NCI-H2227 treated with DMSO at 0.1 percent for 48 hours (cell line): ENCODE data around the gene MSMO1.
"Not testable (repeated sequence)": the region's sequence is repeated elsewhere in the genome, so short reads cannot be mapped to it uniquely, and the experiment has no call there.

Experiments
- DNase-seq: peaks from one replicate; lab custom pipeline; 2025; lab: John Stamatoyannopoulos, UW

The MSMO1 gene

GRCh38 chr4:165327211-165328100 lies at the start of gene MSMO1:
MSMO1 (plus strand) TSS chr4:165327669; CDS start chr4:165333371, 5,702 bp downstream.
- DNase-seq: peak; percentile 94

DNA sequence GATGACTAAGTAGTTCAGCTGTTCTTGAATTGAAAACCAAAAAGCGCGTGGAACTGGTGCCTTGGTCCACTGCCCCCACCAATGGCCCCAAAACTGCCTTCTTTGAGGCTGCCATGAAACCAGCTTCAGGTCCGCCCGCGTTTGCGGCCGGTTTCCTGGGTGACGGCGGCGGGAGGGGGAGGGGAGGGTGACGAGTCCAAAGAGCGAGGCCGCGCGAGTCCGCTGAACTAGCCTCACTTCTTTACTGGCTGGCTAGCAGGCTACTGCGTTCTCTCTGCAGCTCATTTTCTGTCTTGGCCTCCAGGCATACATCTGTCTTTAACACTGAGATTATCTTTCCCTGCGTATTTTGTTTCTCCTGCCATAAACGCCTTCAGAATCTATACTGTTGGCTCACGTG lies 47.9 kb upstream of the MSMO1 start:
- not testable (repeated sequence) for DNase-seq

GRCh38 chr4:165284697-165285096 lies 42.8 kb upstream of the MSMO1 start:
- not testable (repeated sequence) for DNase-seq

GRCh38 chr4:165286619-165287340 lies 40.7 kb upstream of the MSMO1 start:
- DNase-seq: not testable (repeated sequence)

GRCh38 chr4:165288226-165288625 lies 39.2 kb upstream of the MSMO1 start:
- peak; percentile 49 for DNase-seq

DNA sequence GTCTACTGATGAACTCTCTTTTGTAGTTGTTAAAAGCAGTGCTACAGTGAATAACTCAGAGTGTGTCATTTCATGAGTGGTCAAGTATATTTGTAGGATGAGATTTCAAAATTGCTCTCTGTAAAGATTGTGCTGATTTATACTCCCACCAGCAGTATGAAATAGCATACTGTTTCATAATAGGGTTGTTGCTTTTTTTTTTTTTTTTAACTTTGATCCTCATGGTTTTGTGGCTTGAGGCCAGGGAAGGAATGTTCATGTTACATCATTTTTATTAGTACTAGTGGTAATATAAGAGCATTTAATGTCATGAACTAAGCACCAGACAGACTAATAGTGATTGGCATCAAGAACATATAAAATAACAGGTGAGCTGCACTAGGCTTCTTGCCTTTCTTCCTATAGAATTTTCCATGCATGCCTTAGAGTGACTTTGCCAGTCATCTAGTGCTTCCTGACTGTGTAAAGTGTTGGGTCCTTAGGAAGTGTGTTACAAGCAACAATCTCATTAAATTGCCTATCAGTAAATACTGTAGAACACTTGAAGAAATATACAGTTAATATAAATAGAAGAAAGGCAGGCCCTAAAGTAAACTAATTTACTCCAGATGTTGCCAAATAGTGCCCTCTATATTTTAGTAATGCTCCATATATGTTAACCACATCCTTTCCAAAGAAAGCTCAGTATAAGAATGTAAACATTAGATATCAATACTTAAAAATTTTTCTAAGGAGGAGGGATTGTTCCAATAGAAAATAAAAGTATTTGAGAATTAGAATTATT lies 38.6 kb upstream of the MSMO1 start:
- peak; percentile 49 for DNase-seq

DNA sequence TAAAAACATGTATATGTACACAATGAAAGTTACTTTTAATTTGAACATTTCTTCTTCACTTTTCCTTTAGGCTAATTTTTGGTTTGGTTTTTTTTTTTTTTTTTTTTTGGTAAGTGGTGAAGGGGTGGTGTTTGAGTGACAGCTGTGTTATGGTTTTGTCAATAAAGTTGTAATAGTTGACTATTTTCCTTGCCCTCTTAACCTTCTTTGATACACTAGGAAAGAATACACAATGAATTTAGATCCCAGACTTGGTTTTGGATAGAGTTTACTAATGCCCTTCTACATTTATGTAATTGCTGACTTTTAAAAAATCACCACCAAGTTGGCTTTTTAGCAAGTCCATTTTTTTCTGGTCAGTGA lies 38.1 kb upstream of the MSMO1 start:
- no peak for DNase-seq

GRCh38 chr4:165293061-165293460 lies 34.4 kb upstream of the MSMO1 start:
- DNase-seq: no peak

DNA sequence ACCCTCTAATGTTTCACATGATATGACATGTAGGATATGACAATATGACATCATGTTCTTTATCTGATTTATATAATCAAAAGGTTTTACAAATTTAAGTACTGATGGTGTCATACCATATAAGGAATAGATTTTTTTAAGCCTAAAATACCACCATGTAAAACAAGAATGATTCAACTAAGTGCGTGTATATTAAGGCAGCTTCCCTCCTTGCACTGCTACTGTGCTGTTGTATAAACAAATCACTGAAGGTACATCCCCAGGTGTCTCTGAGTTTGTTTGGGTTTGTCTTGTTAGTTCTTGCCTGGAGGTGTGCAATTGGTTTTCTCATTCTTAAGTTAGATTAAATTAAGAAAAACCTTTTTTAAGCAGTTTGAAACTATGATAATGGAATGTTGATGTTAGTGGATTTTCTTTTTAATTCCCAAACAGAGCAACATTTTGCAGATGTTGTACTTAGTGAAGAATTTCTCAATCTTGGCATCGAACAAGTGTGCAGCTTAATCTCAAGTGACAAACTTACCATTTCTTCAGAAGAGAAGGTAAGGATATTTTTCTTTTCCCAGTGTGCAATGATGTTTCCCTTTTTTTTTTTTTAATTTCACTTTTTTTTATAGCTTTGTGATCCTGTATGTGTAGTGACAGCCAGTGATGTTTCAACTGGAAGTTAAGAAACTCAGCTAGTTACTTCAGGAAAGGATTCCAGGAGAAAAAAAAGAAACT lies 33.4 kb upstream of the MSMO1 start:
- no peak for DNase-seq

GRCh38 chr4:165294907-165295306 lies 32.6 kb upstream of the MSMO1 start:
- no peak for DNase-seq

- DNase-seq: no peak
These were observed 29.8 kb upstream of the MSMO1 start for GRCh38 chr4:165297626-165298025.

DNA sequence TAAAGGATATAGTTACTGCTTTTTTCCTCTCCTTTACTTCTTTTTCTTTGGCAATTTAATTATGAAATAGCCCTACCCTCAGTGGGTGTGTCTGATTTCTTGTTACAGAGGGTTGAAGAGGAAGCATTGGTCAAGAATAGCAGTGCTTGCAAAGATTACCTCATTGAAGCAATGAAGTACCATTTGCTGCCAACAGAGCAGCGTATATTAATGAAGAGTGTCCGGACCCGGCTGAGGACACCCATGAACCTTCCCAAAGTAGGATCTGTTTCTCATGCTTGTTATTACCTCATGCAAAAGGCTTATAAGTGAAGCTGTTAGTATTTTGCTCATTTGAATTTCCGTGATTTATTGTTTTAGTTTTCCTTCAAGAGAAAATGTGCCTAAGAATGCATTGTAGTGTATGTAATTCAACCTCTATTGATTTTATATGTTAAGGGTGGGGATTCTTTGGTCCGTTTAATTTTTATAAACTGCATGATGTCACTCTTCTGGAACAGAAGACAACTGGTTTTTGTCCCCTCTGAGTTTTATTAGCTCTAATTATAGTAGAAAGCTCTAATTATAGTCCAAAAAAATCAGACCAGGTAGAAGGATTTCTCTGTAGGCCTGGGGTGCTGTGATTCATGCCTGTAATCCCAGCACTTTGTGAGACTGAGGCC lies 27.9 kb upstream of the MSMO1 start:
- DNase-seq: no peak

DNA sequence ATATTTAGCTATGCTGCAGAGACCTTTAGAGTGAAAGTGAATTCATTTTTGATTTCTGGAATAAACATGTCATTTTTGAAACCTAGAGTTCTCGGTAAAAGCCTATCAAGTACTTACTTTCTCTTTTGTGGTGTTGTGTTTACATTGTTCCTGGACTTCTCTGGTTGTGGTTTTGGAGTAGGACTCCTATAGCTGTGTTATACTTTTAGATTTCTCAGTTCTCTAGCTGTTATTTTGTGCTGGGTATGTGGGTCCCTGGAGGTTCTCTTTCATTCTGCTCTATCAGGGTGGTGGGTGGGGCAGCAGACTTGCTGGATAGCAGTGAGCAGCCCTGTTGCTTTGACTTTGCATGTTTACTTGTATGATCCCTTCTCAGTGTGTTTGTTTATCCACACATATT lies 25.6 kb upstream of the MSMO1 start:
- no peak for DNase-seq

DNA sequence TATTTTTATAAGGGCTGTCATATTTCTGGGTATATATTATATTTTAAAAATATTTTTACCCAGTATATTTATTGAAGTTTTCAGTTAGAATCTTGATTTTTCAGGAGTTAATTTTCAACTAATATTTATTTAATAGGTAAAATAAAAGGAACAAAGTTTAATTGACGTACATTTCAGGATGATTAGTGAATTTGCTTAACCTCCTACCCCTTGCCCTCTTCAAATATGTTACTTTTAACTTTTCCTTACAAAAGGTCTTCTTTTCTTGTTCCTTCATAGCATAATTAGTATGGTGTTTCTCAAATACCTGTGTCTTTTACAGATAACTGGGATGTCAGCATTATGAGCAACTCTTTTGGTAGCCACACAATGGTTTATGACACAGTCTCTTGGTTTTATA lies 24.8 kb upstream of the MSMO1 start:
- DNase-seq: no peak

DNA sequence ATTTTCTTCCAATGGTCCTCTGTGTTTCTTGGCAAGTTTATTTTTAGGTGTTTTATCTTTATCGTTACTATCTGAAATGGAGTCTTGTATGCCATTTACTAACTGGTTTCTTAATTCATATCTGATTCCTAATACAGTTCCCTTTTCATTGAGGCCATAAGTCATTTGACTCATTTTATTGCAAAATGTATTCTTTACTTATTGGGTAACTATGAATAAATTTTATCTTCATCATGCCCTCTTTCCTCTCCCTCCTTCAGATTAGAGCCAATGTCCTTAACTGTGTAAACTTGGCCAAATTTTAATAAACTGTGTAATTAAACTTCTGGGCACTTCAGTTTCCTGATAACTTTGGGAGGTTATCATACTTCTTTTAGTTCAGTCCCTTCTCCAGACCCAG lies 19.3 kb upstream of the MSMO1 start:
- DNase-seq: no peak

DNA sequence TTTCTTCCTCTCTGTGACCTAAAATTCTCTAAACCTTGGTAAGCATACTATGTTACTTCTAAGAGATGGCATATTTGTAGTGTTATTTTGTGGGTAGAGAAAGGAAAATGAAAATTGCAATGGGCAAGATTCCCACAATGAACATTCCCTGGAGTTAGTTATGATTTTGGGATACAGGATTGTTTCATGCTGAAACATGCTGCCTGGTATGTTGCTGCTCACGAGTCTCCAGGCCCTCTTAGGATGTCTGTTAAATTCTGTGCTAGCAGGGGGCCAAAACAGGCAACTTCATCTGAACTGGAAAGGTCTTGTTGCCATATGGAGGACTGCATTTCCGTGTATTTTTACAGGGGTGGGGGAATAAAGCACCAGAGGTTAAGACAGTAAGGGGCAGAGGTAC lies 18.9 kb upstream of the MSMO1 start:
- no peak for DNase-seq

GRCh38 chr4:165309456-165309855 lies 18.0 kb upstream of the MSMO1 start:
- no peak for DNase-seq

DNA sequence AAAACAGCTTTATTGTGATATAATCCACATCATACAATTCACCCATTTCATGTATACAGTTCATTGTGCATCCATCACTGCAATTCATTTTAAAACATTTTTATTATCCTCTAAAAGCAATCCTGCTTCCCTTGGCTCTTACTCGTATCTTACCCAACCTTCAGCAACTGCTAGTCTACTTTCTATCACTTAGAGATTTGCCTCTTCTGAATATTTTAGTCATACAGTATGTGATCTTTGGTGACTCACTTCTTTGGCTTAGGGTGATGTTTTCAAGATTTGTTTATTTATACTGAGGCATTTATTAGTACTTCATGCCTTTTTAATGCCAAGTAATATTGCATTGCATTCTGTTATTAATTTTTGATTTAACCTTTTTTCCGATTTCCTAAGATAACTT lies 15.0 kb upstream of the MSMO1 start:
- no peak for DNase-seq

DNA sequence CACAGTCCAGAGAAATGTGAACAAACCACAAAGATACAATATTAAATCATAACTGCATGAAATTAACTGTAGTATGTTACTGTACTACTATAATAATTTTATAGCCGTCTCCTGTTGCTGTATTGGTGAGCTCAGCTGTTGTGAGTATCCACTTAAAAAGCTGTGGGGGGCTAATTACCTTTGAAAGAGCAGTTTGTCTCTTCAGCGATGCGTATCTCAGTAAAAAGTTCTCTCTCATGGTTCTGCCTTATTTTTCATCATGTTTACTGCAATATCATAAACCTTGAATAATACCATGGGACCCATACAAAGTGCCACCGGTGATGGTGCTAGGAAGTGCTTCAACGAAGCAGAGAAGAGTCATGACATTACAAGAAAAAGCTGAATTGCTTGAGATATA lies 8.4 kb upstream of the MSMO1 start:
- DNase-seq: no peak

GRCh38 chr4:165319509-165319908 lies 8.0 kb upstream of the MSMO1 start:
- no peak for DNase-seq

- no peak for DNase-seq
These were observed 3.1 kb upstream of the MSMO1 start for GRCh38 chr4:165324236-165324917.
